ENCODE results near the gene CYP1A1. TPM values are rescaled to one million over a fixed set of nuclear protein-coding genes. Genes with fewer than 3 reads are reported as not detected.

Gene CYP1A1
- total RNA-seq, 6 experiments from 2014 or later, result not detected

DNA sequence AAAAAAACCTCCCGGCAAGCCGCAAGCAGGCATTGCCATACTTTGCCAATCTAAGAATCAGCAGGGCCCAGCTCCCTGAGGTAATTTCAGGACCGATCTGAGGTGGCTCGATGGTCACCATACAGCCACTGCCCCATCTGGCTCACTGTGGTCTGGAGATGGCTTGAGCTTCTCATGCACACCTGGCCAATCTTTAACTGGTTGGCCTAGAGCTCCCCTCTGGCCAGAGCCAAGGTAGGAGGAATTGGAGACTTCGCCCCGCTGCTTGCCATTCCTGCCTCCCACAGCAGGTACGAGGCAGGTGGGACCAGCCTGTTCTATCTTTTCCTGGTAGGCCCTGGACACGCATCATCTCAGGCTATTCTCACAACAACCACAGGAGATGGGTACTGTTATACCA, 33.4 kb upstream of the CYP1A1 start:
- H3K9me3 Mint-ChIP-seq, result no peaks in the 10 kb centered on the region
- H3K27me3 Mint-ChIP-seq (ENCODE audit: insufficient read depth), result peaks cover 23% of the 10 kb centered on the region
- no peaks in the 10 kb centered on the region for H3K36me3 Mint-ChIP-seq (ENCODE audit: low read depth)
- TF ChIP-seq CTCF (IDR thresholded peaks at IDR 0.05), result no peak
- no peak overlapping the region for H3K4me3 Mint-ChIP-seq
- H3K27ac Mint-ChIP-seq, result no peak overlapping the region
- no peaks in the 10 kb centered on the region for H3K4me1 Mint-ChIP-seq (ENCODE audit: low read depth)
- no peak for DNase-seq

DNA sequence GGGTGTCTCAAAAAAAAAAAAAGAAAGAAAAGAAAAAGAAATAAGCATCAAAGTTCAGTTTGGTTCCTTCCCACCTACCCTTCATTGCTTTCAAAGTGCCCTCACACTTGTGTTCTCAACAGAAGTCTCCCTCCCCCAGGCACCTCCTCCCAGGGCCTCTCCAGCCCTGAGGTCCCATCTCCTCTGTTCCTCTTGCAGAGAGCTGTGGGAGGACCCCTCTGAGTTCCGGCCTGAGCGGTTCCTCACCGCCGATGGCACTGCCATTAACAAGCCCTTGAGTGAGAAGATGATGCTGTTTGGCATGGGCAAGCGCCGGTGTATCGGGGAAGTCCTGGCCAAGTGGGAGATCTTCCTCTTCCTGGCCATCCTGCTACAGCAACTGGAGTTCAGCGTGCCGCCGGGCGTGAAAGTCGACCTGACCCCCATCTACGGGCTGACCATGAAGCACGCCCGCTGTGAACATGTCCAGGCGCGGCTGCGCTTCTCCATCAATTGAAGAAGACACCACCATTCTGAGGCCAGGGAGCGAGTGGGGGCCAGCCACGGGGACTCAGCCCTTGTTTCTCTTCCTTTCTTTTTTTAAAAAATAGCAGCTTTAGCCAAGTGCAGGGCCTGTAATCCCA, 29.4 kb upstream of the CYP1A1 start:
- no peak overlapping the region for H3K4me3 Mint-ChIP-seq
- H3K36me3 Mint-ChIP-seq (ENCODE audit: low read depth), result no peaks in the 10 kb centered on the region
- peaks cover 17% of the 10 kb centered on the region for H3K27me3 Mint-ChIP-seq (ENCODE audit: insufficient read depth)
- no peaks in the 10 kb centered on the region for H3K9me3 Mint-ChIP-seq
- peaks cover 12% of the 10 kb centered on the region for H3K4me1 Mint-ChIP-seq (ENCODE audit: low read depth)
- DNase-seq, result no peak
- no peak overlapping the region for H3K27ac Mint-ChIP-seq
- no peak for TF ChIP-seq CTCF (IDR thresholded peaks at IDR 0.05)

- H3K27me3 Mint-ChIP-seq (ENCODE audit: insufficient read depth), result peaks cover 7% of the 10 kb centered on the region
- peak; percentile 75 for DNase-seq
- H3K4me3 Mint-ChIP-seq, result no peak overlapping the region
- no peaks in the 10 kb centered on the region for H3K36me3 Mint-ChIP-seq (ENCODE audit: low read depth)
- H3K9me3 Mint-ChIP-seq, result no peaks in the 10 kb centered on the region
- TF ChIP-seq CTCF (IDR thresholded peaks at IDR 0.05), result no peak
- peaks cover 12% of the 10 kb centered on the region for H3K4me1 Mint-ChIP-seq (ENCODE audit: low read depth)
- no peak overlapping the region for H3K27ac Mint-ChIP-seq
Measured at GRCh38 chr15:74752531-74752930, 27.2 kb upstream of the CYP1A1 start.

DNA sequence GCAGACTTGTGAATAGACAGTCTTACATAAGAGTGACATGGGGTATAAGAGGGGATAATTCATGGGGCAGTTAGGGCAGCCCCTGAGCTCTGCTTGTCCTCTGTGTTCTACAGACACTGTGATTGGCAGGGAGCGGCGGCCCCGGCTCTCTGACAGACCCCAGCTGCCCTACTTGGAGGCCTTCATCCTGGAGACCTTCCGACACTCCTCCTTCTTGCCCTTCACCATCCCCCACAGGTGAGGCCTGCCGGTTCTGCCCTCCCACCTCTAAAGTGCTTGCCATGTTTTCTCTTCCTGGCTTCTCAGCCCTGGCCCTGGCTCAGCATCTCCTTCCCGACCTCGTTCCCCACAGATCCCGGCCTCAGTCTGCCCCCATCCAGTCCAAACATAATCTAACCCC, 26.7 kb upstream of the CYP1A1 start:
- no peak for DNase-seq
- TF ChIP-seq CTCF (IDR thresholded peaks at IDR 0.05), result no peak
- H3K4me1 Mint-ChIP-seq (ENCODE audit: low read depth), result peaks cover 12% of the 10 kb centered on the region
- H3K27me3 Mint-ChIP-seq (ENCODE audit: insufficient read depth), result peaks cover 7% of the 10 kb centered on the region
- H3K36me3 Mint-ChIP-seq (ENCODE audit: low read depth), result no peaks in the 10 kb centered on the region
- H3K27ac Mint-ChIP-seq, result no peak overlapping the region
- H3K9me3 Mint-ChIP-seq, result no peaks in the 10 kb centered on the region
- H3K4me3 Mint-ChIP-seq, result no peak overlapping the region

GRCh38 chr15:74750751-74751150, 25.4 kb upstream of the CYP1A1 start:
- no peak overlapping the region for H3K4me3 Mint-ChIP-seq

More at GRCh38 chr15:74750751-74751150, 25.4 kb upstream of the CYP1A1 start:
- no peak for DNase-seq
- Mint-ChIP-seq H3K27me3 (ENCODE audit: insufficient read depth) (peaks cover 6% of the 10 kb centered on the region), H3K4me1 (ENCODE audit: low read depth) (peaks cover 12% of the 10 kb centered on the region), H3K36me3 (ENCODE audit: low read depth) (no peaks in the 10 kb centered on the region), H3K27ac (no peak overlapping the region), H3K9me3 (no peaks in the 10 kb centered on the region)
- TF ChIP-seq CTCF (IDR thresholded peaks at IDR 0.05), result no peak
